ENCODE results near the gene LDLRAD3.

- TF ChIP-seq POLR2A (IDR thresholded peaks at IDR 0.05; ENCODE audit: low read length), result no peak
- TF ChIP-seq GATA1 (IDR thresholded peaks at IDR 0.05; ENCODE audit: low read depth, low read length), result no peak
Observed at GRCh38 chr11:36102868-36103267, 159.0 kb downstream of the LDLRAD3 start.

All from erythroblast (primary cell).